IPS-20b (cell line): ENCODE data around the gene CTRB1.

Experiments used
- H3K27ac ChIP-seq: one replicate; pipeline ENCODE4 v1.5.1; 2013; ENCODE audit warnings: low read length
- H3K27me3 ChIP-seq: 2 replicates; pipeline ENCODE4 v1.6.1; 2013; ENCODE audit warnings: mild to moderate bottlenecking, low read length, inconsistent platforms; ENCODE audit not compliant: insufficient read depth
- H3K36me3 ChIP-seq: 2 replicates; pipeline ENCODE4 v1.6.1; 2013; ENCODE audit warnings: low read depth, mild to moderate bottlenecking, inconsistent platforms, low read length, moderate library complexity; ENCODE audit not compliant: insufficient read depth
- H3K4me1 ChIP-seq: 2 replicates; pipeline ENCODE4 v1.6.1; 2013; ENCODE audit warnings: mild to moderate bottlenecking, control low read depth, inconsistent platforms, low read length, moderate library complexity; ENCODE audit not compliant: insufficient read depth
- H3K4me3 ChIP-seq: 2 replicates; pipeline ENCODE4 v1.5.1; 2013; ENCODE audit warnings: mild to moderate bottlenecking, low read length, inconsistent platforms
- H3K9ac ChIP-seq: 2 replicates; pipeline ENCODE4 v1.6.1; 2013; ENCODE audit warnings: low read depth, mild to moderate bottlenecking, inconsistent platforms, low read length, moderate library complexity
- H3K9me3 ChIP-seq: 2 replicates; pipeline ENCODE4 v1.6.1; 2013; ENCODE audit warnings: mild to moderate bottlenecking, low read depth, low read length, inconsistent platforms; ENCODE audit not compliant: insufficient read depth

Gene CTRB1

DNA sequence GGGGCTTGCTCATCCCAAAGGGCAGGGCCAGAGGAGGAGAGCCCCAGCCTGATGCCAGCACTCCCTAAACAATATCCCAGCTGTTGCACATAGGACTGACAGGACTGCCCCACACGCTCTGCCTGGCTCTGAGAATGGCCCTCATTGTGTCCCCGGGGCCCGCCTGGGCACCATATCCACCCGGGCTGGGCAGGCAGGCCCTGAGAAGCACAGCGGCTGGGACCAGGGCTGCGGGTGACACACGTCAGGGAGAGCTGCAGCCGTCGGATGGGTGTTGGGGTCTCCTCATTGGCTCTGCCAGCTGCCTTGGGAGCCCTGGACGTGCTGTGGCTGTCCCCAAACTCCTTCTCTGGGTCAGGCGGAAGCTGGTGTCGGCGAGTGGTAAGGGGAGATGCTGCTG lies 28.5 kb downstream of the CTRB1 start:
- peaks cover 51% of the 10 kb centered on the region for H3K4me1 ChIP-seq
- H3K36me3 ChIP-seq = peaks cover 16% of the 10 kb centered on the region
- H3K27ac ChIP-seq = no peak overlapping the region
- H3K4me3 ChIP-seq = no peak overlapping the region
- no peaks in the 10 kb centered on the region for H3K9me3 ChIP-seq
- H3K27me3 ChIP-seq = no peaks in the 10 kb centered on the region
- 0 out of 2 replicates have a peak overlapping the region, but pooled peaks have one; percentile 21 for H3K9ac ChIP-seq

GRCh38 chr16:75248142-75248535 lies 29.4 kb downstream of the CTRB1 start:
- H3K9me3 ChIP-seq = no peaks in the 10 kb centered on the region
- H3K27me3 ChIP-seq = no peaks in the 10 kb centered on the region
- H3K9ac ChIP-seq = 0 out of 2 replicates have a peak overlapping the region, but pooled peaks have one; percentile 21
- H3K27ac ChIP-seq = no peak overlapping the region
- peaks cover 59% of the 10 kb centered on the region for H3K4me1 ChIP-seq
- H3K4me3 ChIP-seq = no peak overlapping the region
- H3K36me3 ChIP-seq = peaks cover 8% of the 10 kb centered on the region; the same call in 1 of the 2 replicates

- H3K27ac ChIP-seq = no peak overlapping the region
- H3K27me3 ChIP-seq = no peaks in the 10 kb centered on the region
- H3K36me3 ChIP-seq = peaks cover 2% of the 10 kb centered on the region; the same call in 1 of the 2 replicates
- H3K4me3 ChIP-seq = peak overlapping the region; percentile 83; the same call in 1 of the 2 replicates
- no peaks in the 10 kb centered on the region for H3K9me3 ChIP-seq
- peaks cover 63% of the 10 kb centered on the region for H3K4me1 ChIP-seq
- H3K9ac ChIP-seq = peak overlapping the region; percentile 15; the same call in 1 of the 2 replicates
Observed at GRCh38 chr16:75248536-75249380, 30.0 kb downstream of the CTRB1 start.

- no peaks in the 10 kb centered on the region for H3K36me3 ChIP-seq
- peak overlapping the region; percentile 15; the same call in 1 of the 2 replicates for H3K9ac ChIP-seq
- H3K27ac ChIP-seq = no peak overlapping the region
- no peaks in the 10 kb centered on the region for H3K27me3 ChIP-seq
- H3K9me3 ChIP-seq = no peaks in the 10 kb centered on the region
- peak overlapping the region; percentile 83; the same call in 1 of the 2 replicates for H3K4me3 ChIP-seq
- peaks cover 68% of the 10 kb centered on the region for H3K4me1 ChIP-seq
Observed at GRCh38 chr16:75249441-75249840, 30.7 kb downstream of the CTRB1 start.

GRCh38 chr16:75250089-75250808 lies 31.5 kb downstream of the CTRB1 start:
- peak overlapping the region; percentile 75; the same call in 1 of the 2 replicates for H3K9ac ChIP-seq
- peak overlapping the region; percentile 83 for H3K4me3 ChIP-seq
- H3K36me3 ChIP-seq = no peaks in the 10 kb centered on the region
- H3K27me3 ChIP-seq = no peaks in the 10 kb centered on the region
- H3K27ac ChIP-seq = no peak overlapping the region
- peaks cover 68% of the 10 kb centered on the region for H3K4me1 ChIP-seq
- no peaks in the 10 kb centered on the region for H3K9me3 ChIP-seq

DNA sequence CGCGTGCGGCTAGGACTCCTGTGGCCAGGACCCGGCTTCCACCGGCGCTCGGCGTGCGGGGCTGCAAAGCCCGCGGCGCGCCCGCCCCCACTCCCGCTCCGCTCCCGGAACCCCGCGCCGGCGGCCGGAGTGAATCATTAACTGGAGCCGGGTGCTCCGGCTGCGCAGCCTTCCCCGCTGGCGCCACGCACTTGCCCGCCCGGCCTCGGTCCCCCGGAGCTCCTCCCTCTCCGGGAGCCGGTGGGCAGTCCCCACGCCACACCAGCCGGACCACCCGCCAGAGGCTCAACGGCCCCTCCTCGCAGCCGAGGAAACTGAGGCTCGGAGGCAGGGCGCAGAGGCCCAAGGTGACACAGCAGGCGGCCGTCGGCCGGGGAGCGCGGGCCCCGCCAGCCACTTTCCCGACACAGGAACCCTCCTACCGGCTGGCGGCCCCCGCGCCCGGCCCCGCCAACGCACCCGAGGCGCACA lies 32.1 kb downstream of the CTRB1 start:
- Histone ChIP-seq H3K36me3 (no peaks in the 10 kb centered on the region), H3K4me3 (peak overlapping the region; percentile 83), H3K27ac (no peak overlapping the region), H3K9me3 (no peaks in the 10 kb centered on the region), H3K9ac (peak overlapping the region; percentile 75; the same call in 1 of the 2 replicates), H3K4me1 (peaks cover 64% of the 10 kb centered on the region), H3K27me3 (no peaks in the 10 kb centered on the region)

DNA sequence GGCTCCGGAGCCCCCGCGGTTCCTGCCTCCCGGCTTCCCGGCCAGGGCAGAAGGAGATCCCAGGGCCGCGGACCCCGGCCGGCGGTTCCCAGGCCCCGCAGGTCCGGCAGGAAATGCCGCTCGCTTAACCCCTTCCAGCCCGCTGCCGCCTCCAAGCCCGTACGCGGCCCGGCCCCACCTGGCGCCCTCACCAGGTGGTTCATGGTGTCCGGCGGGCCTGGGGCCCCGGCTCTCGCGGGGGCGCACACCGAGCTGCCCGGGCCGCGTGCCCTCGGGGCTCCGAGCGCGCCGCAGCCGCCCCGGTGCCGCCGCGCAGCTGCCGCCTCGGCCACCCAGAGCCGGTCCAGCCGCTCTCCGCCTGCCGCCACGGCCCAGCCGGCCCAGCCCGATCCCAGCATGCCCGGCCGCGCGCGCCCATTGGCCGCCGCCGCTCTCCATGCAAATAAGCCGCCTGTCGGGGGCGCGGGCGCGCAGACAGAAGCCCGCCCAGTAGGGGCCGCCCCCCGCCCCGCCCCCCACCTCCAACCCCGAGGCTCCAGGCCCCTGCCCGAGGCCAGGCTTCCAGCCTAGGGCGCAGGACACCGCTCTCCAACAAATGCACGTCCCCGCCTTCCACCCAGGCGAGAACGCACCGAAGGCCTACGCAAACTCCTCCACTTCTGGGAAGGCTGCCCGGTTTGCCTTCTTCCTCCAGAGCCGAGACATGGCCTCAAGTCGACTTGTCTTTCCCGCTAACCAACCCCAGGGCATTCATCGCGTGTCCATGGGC lies 32.7 kb downstream of the CTRB1 start, which contains the start of gene BCAR1:
BCAR1 (minus strand) TSS at position 345 of the 769 bp plus-strand sequence; CDS start at position 203, 142 bp downstream.
- Histone ChIP-seq H3K27ac (peak within 1 kb of the TSS; percentile 97), H3K4me1 (peaks cover 63% of the 10 kb centered on the region), H3K9ac (peak within 1 kb of the TSS; percentile 75; the same call in 1 of the 2 replicates), H3K36me3 (no peaks in the 10 kb centered on the region), H3K9me3 (no peaks in the 10 kb centered on the region), H3K4me3 (peak within 1 kb of the TSS; percentile 83), H3K27me3 (no peaks in the 10 kb centered on the region)

GRCh38 chr16:75252049-75252864 lies 33.5 kb downstream of the CTRB1 start:
- Histone ChIP-seq H3K27me3 (no peaks in the 10 kb centered on the region), H3K9me3 (no peaks in the 10 kb centered on the region), H3K4me1 (peaks cover 63% of the 10 kb centered on the region), H3K9ac (peak overlapping the region; percentile 72; the same call in 1 of the 2 replicates), H3K4me3 (peak overlapping the region; percentile 59), H3K27ac (peak overlapping the region; percentile 97), H3K36me3 (no peaks in the 10 kb centered on the region)

- Histone ChIP-seq H3K4me3 (peak overlapping the region; percentile 36; the same call in 1 of the 2 replicates), H3K27ac (peak overlapping the region; percentile 97), H3K9ac (peak overlapping the region; percentile 81; the same call in 1 of the 2 replicates), H3K4me1 (peaks cover 57% of the 10 kb centered on the region), H3K9me3 (no peaks in the 10 kb centered on the region), H3K27me3 (no peaks in the 10 kb centered on the region), H3K36me3 (no peaks in the 10 kb centered on the region)
Observed at GRCh38 chr16:75252946-75253911, 34.4 kb downstream of the CTRB1 start.
